Measurements from ENCODE around the gene PHC2. TPM values are rescaled to one million over a fixed set of nuclear protein-coding genes. Genes with fewer than 3 reads are reported as not detected.

The PHC2 gene
- total RNA-seq, 3 donors from 2014 or later (not counting 1 experiment from before 2014, with no cell fraction given): 36.6 to 46.6 (median 39.5) TPM

DNA sequence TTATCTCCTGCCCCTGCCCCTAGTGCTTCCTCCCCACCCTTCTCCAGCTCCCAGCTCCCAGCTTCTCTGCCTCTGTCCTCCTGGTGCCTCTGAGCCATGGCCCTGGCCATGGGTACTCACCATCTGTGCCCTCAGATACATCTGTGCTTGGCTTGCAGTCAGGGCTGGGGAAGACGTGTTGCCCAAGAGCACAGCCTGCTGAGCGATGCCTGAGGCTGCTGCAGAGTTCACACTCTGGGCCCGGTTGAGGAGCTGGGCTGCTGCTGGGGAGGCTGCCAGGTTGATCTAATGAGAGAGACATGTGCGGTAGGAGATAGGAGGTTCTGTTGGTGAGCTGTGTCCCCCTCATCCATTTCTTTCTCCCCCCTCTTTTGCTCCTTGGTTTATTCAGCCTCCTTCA, 60.6 kb downstream of the PHC2 start:
- TF ChIP-seq, protein P1, sequence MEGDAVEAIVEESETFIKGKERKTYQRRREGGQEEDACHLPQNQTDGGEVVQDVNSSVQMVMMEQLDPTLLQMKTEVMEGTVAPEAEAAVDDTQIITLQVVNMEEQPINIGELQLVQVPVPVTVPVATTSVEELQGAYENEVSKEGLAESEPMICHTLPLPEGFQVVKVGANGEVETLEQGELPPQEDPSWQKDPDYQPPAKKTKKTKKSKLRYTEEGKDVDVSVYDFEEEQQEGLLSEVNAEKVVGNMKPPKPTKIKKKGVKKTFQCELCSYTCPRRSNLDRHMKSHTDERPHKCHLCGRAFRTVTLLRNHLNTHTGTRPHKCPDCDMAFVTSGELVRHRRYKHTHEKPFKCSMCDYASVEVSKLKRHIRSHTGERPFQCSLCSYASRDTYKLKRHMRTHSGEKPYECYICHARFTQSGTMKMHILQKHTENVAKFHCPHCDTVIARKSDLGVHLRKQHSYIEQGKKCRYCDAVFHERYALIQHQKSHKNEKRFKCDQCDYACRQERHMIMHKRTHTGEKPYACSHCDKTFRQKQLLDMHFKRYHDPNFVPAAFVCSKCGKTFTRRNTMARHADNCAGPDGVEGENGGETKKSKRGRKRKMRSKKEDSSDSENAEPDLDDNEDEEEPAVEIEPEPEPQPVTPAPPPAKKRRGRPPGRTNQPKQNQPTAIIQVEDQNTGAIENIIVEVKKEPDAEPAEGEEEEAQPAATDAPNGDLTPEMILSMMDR (IDR thresholded peaks at IDR 0.05): no peak
- Histone ChIP-seq H3K36me3 (ENCODE audit: control insufficient read depth, insufficient read depth, low read length) (no peaks in the 10 kb centered on the region), H3K9me3 (ENCODE audit: control insufficient read depth, insufficient read depth, low read length) (no peaks in the 10 kb centered on the region), H3K4me3 (ENCODE audit: low read length) (no peak overlapping the region), H3K27ac (ENCODE audit: low read length) (no peak overlapping the region), H3K27me3 (ENCODE audit: control insufficient read depth, insufficient read depth, low read length) (no peaks in the 10 kb centered on the region), H3K4me1 (ENCODE audit: control insufficient read depth, insufficient read depth, low read length) (peaks cover 6% of the 10 kb centered on the region)
- DNase-seq (no peak), ATAC-seq (no peak)
- H3K9me3 Mint-ChIP-seq: no peaks in the 10 kb centered on the region
- no peak overlapping the region for H3K27ac Mint-ChIP-seq
- H3K4me1 Mint-ChIP-seq: peaks cover 0 to 3% of the 10 kb centered on the region in 2 donors
- 92% methylated on average over 3 of the region's 4 CpGs for WGBS (ENCODE audit: insufficient coverage)
- H3K4me3 Mint-ChIP-seq: no peak overlapping the region
- intact Hi-C loops (cut with micrococcal nuclease): no loop called here
- no peaks in the 10 kb centered on the region for H3K36me3 Mint-ChIP-seq
- peaks cover 0 to 4% of the 10 kb centered on the region in 2 donors for H3K27me3 Mint-ChIP-seq (ENCODE audit: low read depth in 2 of 2)

DNA sequence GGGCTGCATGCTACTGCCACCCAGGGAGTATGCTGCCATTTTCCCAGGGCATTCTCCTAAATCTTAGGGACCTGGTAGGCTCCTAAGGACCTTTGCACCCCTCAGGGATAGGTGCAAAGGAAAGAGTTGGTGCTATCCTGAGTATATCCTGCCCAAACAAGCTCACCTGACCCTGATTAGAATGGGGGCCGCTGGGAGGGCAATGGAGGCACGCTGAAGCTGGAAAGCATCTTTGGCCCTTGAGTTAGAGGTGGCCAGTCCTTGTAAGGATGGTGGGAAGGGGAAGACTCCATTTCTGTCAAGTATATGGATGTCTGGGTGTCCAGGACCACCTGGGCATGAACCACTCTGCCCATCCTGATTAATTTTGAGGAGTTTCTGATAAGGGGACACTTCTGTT, 61.1 kb downstream of the PHC2 start:
- H3K9me3 ChIP-seq (ENCODE audit: control insufficient read depth, insufficient read depth, low read length): no peaks in the 10 kb centered on the region
- no peak for DNase-seq
- H3K27me3 ChIP-seq (ENCODE audit: control insufficient read depth, insufficient read depth, low read length): no peaks in the 10 kb centered on the region
- H3K9me3 Mint-ChIP-seq: no peaks in the 10 kb centered on the region
- no peak overlapping the region for H3K27ac Mint-ChIP-seq
- TF ChIP-seq, protein P1 (IDR thresholded peaks at IDR 0.05): no peak
- peaks cover 0 to 3% of the 10 kb centered on the region in 2 donors for H3K4me1 Mint-ChIP-seq
- H3K36me3 ChIP-seq (ENCODE audit: control insufficient read depth, insufficient read depth, low read length): no peaks in the 10 kb centered on the region
- 65% methylated on average over 2 of the region's 2 CpGs for WGBS (ENCODE audit: insufficient coverage)
- no peak overlapping the region for H3K4me3 ChIP-seq (ENCODE audit: low read length)
- peaks cover 0 to 4% of the 10 kb centered on the region in 2 donors for H3K27me3 Mint-ChIP-seq (ENCODE audit: low read depth in 2 of 2)
- no peak overlapping the region for H3K4me3 Mint-ChIP-seq
- H3K27ac ChIP-seq (ENCODE audit: low read length): no peak overlapping the region
- no peaks in the 10 kb centered on the region for H3K36me3 Mint-ChIP-seq
- intact Hi-C loops (cut with micrococcal nuclease): loop anchor here (5.0 to 10.0 kb wide), 3 partner anchors 235 to 437 kb away; no protein-coding TSS in a partner anchor
- peaks cover 6% of the 10 kb centered on the region for H3K4me1 ChIP-seq (ENCODE audit: control insufficient read depth, insufficient read depth, low read length)
- ATAC-seq: no peak

DNA sequence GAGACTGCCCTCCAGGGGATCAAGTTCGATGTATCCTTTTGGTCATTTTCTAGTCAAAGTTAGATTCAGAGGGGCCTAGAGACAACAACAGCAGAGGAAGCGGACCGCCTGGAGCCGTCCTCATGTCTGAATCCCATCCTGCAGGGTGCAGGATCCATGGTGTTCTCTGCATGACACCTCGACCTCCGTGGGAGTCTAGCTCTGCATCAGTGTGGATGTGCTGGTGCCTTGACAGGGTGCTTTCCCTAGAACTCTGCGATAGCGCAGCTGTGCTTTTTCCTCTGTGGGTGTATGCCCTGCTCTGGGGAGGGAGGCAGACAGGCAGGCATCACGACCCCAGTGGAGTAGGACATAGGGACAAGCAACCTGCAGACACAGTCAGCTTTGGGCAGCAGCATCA, 61.8 kb downstream of the PHC2 start:
- H3K36me3 ChIP-seq (ENCODE audit: control insufficient read depth, insufficient read depth, low read length): no peaks in the 10 kb centered on the region
- ATAC-seq: no peak
- H3K27ac Mint-ChIP-seq: no peak overlapping the region

More for the DNA sequence above, 61.8 kb downstream of the PHC2 start:
- Histone ChIP-seq H3K4me3 (ENCODE audit: low read length) (no peak overlapping the region), H3K27me3 (ENCODE audit: control insufficient read depth, insufficient read depth, low read length) (no peaks in the 10 kb centered on the region), H3K9me3 (ENCODE audit: control insufficient read depth, insufficient read depth, low read length) (no peaks in the 10 kb centered on the region), H3K4me1 (ENCODE audit: control insufficient read depth, insufficient read depth, low read length) (peaks cover 6% of the 10 kb centered on the region), H3K27ac (ENCODE audit: low read length) (no peak overlapping the region)
- no peaks in the 10 kb centered on the region for H3K9me3 Mint-ChIP-seq
- H3K4me1 Mint-ChIP-seq: peaks cover 0 to 3% of the 10 kb centered on the region in 2 donors
- no peak overlapping the region for H3K4me3 Mint-ChIP-seq
- 87% methylated on average over 9 of the region's 9 CpGs for WGBS (ENCODE audit: insufficient coverage)
- no peak for DNase-seq
- H3K27me3 Mint-ChIP-seq (ENCODE audit: low read depth in 2 of 2): peaks cover 0 to 4% of the 10 kb centered on the region in 2 donors
- H3K36me3 Mint-ChIP-seq: no peaks in the 10 kb centered on the region
- TF ChIP-seq, protein P1 (IDR thresholded peaks at IDR 0.05): no peak
- intact Hi-C loops (cut with micrococcal nuclease): loop anchor here (5.0 to 10.0 kb wide), 3 partner anchors 234 to 437 kb away; no protein-coding TSS in a partner anchor

All from natural killer cell (primary cell).